ENCODE measurements around the gene HDAC7. TPM values are rescaled to one million over a fixed set of nuclear protein-coding genes. Genes with fewer than 3 reads are reported as not detected.

Gene HDAC7
- total RNA-seq, 1 donor from 2014 or later, result 120 TPM

GRCh38 chr12:47750229-47750798, 69.4 kb downstream of the HDAC7 start:
- no peaks in the 10 kb centered on the region for H3K36me3 Mint-ChIP-seq (ENCODE audit: unreplicated experiment)
- H3K27ac Mint-ChIP-seq (ENCODE audit: unreplicated experiment), result no peak overlapping the region
- H3K9me3 Mint-ChIP-seq (ENCODE audit: unreplicated experiment), result no peaks in the 10 kb centered on the region
- no peak for DNase-seq (ENCODE audit: extremely low spot score, unreplicated experiment)
- peaks cover 4% of the 10 kb centered on the region for H3K27me3 Mint-ChIP-seq (ENCODE audit: unreplicated experiment)
- H3K4me3 Mint-ChIP-seq (ENCODE audit: unreplicated experiment), result no peak overlapping the region
- H3K4me1 Mint-ChIP-seq (ENCODE audit: unreplicated experiment), result peaks cover 25% of the 10 kb centered on the region
- no peak for TF ChIP-seq CTCF (IDR thresholded peaks at IDR 0.05)

DNA sequence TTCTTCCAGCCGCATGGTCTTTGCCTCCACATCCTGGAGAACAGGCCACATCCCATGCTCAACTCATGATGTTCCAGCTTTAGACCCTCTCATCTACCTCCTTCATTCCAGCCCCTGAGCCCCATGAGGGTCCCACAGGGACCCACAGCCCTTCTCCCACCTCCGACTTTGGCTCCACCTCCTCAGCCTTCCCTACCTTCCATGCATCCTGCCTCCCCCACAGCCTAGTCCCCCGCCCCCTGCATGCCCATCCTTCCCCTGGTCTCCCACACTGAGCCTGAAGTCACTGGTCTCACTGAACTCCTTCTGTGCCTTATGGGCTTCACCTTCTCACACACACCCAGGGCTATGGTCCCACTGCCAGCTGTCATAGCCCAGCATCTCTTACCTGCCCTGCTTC, 70.8 kb downstream of the HDAC7 start:
- Mint-ChIP-seq H3K9me3 (ENCODE audit: unreplicated experiment) (no peaks in the 10 kb centered on the region), H3K4me1 (ENCODE audit: unreplicated experiment) (peaks cover 18% of the 10 kb centered on the region), H3K27ac (ENCODE audit: unreplicated experiment) (no peak overlapping the region), H3K36me3 (ENCODE audit: unreplicated experiment) (no peaks in the 10 kb centered on the region), H3K4me3 (ENCODE audit: unreplicated experiment) (no peak overlapping the region), H3K27me3 (ENCODE audit: unreplicated experiment) (peaks cover 11% of the 10 kb centered on the region)
- DNase-seq (ENCODE audit: extremely low spot score, unreplicated experiment), result no peak
- TF ChIP-seq CTCF (IDR thresholded peaks at IDR 0.05), result no peak

- Mint-ChIP-seq H3K4me3 (ENCODE audit: unreplicated experiment) (no peak overlapping the region), H3K27me3 (ENCODE audit: unreplicated experiment) (peaks cover 16% of the 10 kb centered on the region), H3K9me3 (ENCODE audit: unreplicated experiment) (no peaks in the 10 kb centered on the region), H3K36me3 (ENCODE audit: unreplicated experiment) (no peaks in the 10 kb centered on the region), H3K27ac (ENCODE audit: unreplicated experiment) (no peak overlapping the region), H3K4me1 (ENCODE audit: unreplicated experiment) (peaks cover 13% of the 10 kb centered on the region)
- no peak for TF ChIP-seq CTCF (IDR thresholded peaks at IDR 0.05)
- DNase-seq (ENCODE audit: extremely low spot score, unreplicated experiment), result no peak
These were observed 71.2 kb downstream of the HDAC7 start for GRCh38 chr12:47748507-47748828.

DNA sequence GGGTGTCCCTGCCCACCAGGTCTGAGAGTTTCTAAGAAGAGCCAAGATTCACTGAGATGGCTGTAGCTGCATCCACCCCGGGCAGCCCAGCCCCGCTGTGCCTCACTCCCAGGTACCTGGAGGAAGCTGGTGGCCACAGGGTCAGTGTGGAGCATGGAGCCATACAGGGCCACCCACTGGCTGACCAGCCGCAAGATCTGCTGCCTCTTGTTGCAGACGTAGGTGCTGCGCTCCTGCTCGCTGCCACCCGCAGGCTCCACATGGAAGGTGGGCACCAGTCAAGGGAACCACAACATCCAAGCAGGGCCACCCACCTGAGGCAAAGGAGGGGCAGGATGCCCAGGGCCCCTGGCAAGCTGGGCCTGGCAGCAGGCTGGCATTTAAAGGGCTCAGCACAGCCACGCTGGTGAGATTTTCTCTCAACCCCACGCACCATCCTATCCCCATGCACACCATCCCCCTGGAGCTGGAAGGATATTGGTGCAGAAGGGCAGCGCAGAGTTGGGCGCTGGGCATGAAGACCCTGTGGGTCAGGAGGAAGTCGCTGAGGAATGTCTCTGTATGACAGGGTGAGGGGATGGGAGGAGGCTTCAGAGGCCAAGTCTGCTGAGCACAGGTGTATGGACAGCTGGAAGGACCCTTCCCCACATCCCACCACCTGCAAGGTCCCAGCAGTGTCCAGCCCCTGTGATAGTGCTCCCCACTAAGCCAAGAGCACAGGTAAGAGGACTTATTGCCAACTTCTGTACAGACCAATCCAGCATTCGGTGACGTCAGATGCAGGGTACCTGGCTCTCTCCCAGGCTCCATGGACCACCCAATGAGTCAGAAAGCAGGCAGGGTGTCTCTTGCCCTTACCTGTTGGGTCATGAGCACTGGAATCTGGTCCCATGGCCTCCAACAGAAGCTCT, 71.9 kb downstream of the HDAC7 start:
- Mint-ChIP-seq H3K27ac (ENCODE audit: unreplicated experiment) (no peak overlapping the region), H3K9me3 (ENCODE audit: unreplicated experiment) (no peaks in the 10 kb centered on the region), H3K4me1 (ENCODE audit: unreplicated experiment) (peaks cover 7% of the 10 kb centered on the region), H3K36me3 (ENCODE audit: unreplicated experiment) (no peaks in the 10 kb centered on the region), H3K27me3 (ENCODE audit: unreplicated experiment) (peaks cover 21% of the 10 kb centered on the region), H3K4me3 (ENCODE audit: unreplicated experiment) (no peak overlapping the region)
- no peak for TF ChIP-seq CTCF (IDR thresholded peaks at IDR 0.05)
- DNase-seq (ENCODE audit: extremely low spot score, unreplicated experiment), result no peak

DNA sequence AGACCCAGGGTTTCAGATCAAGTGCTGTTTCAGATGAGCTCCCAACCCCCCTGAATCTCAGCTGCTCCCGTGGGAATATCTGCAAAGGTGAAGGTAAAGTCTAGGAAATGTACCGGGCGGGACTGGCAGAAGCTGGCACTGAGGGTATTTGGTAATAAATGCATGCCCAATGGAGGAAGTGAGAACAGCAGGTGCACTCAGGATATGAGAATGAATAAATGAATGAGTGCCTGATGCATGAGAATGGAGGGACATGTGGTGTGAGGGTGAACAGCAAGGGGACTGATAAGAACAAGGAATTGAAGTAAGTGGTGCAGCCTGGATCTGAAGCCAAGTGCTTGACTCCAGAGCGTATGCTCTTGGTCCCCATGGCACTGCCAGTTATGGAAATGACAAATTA, 72.6 kb downstream of the HDAC7 start:
- Mint-ChIP-seq H3K4me3 (ENCODE audit: unreplicated experiment) (no peak overlapping the region), H3K27me3 (ENCODE audit: unreplicated experiment) (peaks cover 21% of the 10 kb centered on the region), H3K4me1 (ENCODE audit: unreplicated experiment) (peaks cover 4% of the 10 kb centered on the region), H3K27ac (ENCODE audit: unreplicated experiment) (no peak overlapping the region), H3K36me3 (ENCODE audit: unreplicated experiment) (no peaks in the 10 kb centered on the region), H3K9me3 (ENCODE audit: unreplicated experiment) (no peaks in the 10 kb centered on the region)
- no peak for TF ChIP-seq CTCF (IDR thresholded peaks at IDR 0.05)
- no peak for DNase-seq (ENCODE audit: extremely low spot score, unreplicated experiment)
